ENCODE results near the gene AP2B1.
A peak's percentile ranks its signal among the peaks of the same experiment; 100 is the strongest.

Gene AP2B1

GRCh38 chr17:35630530-35631148, 43.5 kb downstream of the AP2B1 start:
- DNase-seq (ENCODE audit: low read depth in 2 of 2) = no peak

- DNase-seq (ENCODE audit: low read depth in 2 of 2) = no peak
Observed at GRCh38 chr17:35641032-35641431, 53.9 kb downstream of the AP2B1 start.

- no peak for DNase-seq (ENCODE audit: low read depth in 2 of 2)
Observed at GRCh38 chr17:35645923-35646322, 58.8 kb downstream of the AP2B1 start.

GRCh38 chr17:35651467-35651866, 64.3 kb downstream of the AP2B1 start:
- DNase-seq (ENCODE audit: low read depth in 2 of 2) = no peak

GRCh38 chr17:35653619-35654361, 66.7 kb downstream of the AP2B1 start:
- no peak for DNase-seq (ENCODE audit: low read depth in 2 of 2)

- DNase-seq (ENCODE audit: low read depth in 2 of 2) = no peak
Observed at GRCh38 chr17:35655303-35655702, 68.2 kb downstream of the AP2B1 start.

- DNase-seq (ENCODE audit: low read depth in 2 of 2) = no peak
Observed at GRCh38 chr17:35660902-35661301, 73.8 kb downstream of the AP2B1 start.

- no peak for DNase-seq (ENCODE audit: low read depth in 2 of 2)
Observed at GRCh38 chr17:35664685-35665084, 77.6 kb downstream of the AP2B1 start.

- no peak for DNase-seq (ENCODE audit: low read depth in 2 of 2)
Observed at GRCh38 chr17:35665662-35666061, 78.5 kb downstream of the AP2B1 start.

- DNase-seq (ENCODE audit: low read depth in 2 of 2) = no peak
Observed at GRCh38 chr17:35666070-35666469, 78.9 kb downstream of the AP2B1 start.

GRCh38 chr17:35666967-35667532, 79.9 kb downstream of the AP2B1 start:
- DNase-seq (ENCODE audit: low read depth in 2 of 2) = no peak

GRCh38 chr17:35668802-35669201, 81.7 kb downstream of the AP2B1 start:
- DNase-seq (ENCODE audit: low read depth in 2 of 2) = no peak

GRCh38 chr17:35674552-35674951, 87.4 kb downstream of the AP2B1 start:
- DNase-seq (ENCODE audit: low read depth in 2 of 2) = no peak

GRCh38 chr17:35676441-35676840, 89.3 kb downstream of the AP2B1 start:
- peak in 1 of 2 experiments; percentile 17 for DNase-seq (ENCODE audit: low read depth in 2 of 2)

- DNase-seq (ENCODE audit: low read depth in 2 of 2) = no peak
Observed at GRCh38 chr17:35679007-35679682, 92.0 kb downstream of the AP2B1 start.

- no peak for DNase-seq (ENCODE audit: low read depth in 2 of 2)
Observed at GRCh38 chr17:35683591-35683990, 96.5 kb downstream of the AP2B1 start.

- peak; percentile 34 to 48 for DNase-seq (ENCODE audit: low read depth in 2 of 2)
Observed at GRCh38 chr17:35684055-35684802, 97.1 kb downstream of the AP2B1 start.

GRCh38 chr17:35692512-35693210, 105.5 kb downstream of the AP2B1 start:
- DNase-seq (ENCODE audit: low read depth in 2 of 2) = no peak

GRCh38 chr17:35693662-35694061, 106.5 kb downstream of the AP2B1 start:
- no peak for DNase-seq (ENCODE audit: low read depth in 2 of 2)

- DNase-seq (ENCODE audit: low read depth in 2 of 2) = no peak
Observed at GRCh38 chr17:35694906-35695305, 107.8 kb downstream of the AP2B1 start.

- DNase-seq (ENCODE audit: low read depth in 2 of 2) = no peak
Observed at GRCh38 chr17:35695613-35696012, 108.5 kb downstream of the AP2B1 start.
